GM18861 (cell line): ENCODE data around the gene ARCN1.

Experiments
- ATAC-seq: cut with Tn5 transposase; IDR thresholded peaks from one replicate; pipeline ENCODE4 v1.9.1; 2021; ENCODE audit not compliant: unreplicated experiment

The ARCN1 gene

DNA sequence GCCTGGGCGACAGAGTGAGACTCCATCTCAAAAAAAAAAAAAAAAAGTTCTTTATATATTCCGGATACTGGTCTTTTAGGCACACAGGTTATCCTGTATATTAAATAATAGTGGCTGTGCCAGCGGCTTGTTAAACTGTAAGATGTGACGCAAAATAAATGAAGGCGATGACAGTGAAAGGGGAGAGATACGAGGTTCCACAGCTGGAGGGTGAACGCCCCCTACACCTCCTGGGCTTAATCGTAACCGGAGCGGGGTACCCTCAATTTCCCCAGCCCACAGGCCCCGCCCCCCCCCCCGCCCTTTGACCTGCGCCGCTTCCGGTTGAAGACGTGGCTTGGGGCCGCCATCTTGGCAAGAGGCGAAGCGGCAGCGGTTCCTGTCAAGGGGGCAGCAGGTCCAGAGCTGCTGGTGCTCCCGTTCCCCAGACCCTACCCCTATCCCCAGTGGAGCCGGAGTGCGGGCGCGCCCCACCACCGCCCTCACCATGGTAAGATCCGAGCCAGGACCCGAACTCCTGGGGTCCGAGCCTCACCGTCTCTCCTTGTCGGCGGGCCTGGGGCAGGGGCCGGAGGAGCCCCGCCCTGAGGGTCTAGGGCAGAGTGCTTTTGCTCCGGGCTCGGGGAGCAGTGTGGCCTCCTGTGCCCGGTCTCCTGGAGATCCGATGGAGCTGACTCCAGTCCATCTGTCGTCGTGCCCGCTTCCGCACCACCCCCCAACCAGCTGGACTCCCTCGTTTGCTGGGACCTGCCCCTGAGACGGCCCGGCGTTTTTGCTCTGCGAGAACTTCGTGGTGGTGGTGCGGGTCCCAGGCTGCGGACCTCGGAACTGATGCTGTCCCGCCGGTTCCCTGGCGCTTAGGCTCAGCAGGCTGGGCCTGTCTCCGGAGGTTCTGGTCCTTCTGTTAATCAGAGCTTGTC is at the start of gene ARCN1:
ARCN1 (plus strand) TSS at position 349 of the 920 bp plus-strand sequence; CDS start at position 488, 139 bp downstream.
- peak; percentile 52 for ATAC-seq

DNA sequence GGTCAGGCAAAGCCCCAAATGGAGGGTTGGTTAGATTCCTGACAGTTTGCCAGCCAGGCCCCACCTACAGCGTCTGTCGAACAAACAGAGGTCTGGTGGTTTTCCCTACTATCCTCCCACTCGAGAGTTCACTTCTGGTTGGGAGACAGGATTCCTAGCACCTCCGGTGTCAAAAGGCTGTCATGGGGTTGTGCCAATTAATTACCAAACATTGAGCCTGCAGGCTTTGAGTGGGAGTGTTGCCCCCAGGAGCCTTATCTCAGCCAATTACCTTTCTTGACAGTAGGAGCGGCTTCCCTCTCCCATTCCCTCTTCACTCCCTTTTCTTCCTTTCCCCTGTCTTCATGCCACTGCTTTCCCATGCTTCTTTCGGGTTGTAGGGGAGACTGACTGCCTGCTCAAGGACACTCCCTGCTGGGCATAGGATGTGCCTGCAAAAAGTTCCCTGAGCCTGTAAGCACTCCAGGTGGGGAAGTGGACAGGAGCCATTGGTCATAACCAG is 49.6 kb upstream of the ARCN1 start:
- no peak for ATAC-seq

DNA sequence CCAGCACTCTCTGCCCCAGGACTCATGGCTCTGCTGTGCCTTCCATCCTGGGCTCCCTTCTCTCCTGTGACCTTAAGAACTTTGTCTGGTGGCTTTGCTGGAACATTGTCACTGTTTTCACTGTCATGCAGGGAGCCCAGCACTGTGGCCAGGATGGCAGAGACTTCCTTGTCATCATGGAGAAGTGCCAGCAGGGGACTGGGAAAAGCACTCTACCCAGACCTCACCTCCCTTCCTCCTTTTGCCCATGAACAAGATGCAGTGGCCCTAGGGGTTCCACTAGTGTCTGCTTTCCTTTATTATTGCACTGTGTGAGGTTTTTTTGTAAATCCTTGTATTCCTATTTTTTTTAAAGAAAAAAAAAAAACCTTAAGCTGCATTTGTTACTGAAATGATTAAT is 47.9 kb upstream of the ARCN1 start:
- ATAC-seq = no peak

DNA sequence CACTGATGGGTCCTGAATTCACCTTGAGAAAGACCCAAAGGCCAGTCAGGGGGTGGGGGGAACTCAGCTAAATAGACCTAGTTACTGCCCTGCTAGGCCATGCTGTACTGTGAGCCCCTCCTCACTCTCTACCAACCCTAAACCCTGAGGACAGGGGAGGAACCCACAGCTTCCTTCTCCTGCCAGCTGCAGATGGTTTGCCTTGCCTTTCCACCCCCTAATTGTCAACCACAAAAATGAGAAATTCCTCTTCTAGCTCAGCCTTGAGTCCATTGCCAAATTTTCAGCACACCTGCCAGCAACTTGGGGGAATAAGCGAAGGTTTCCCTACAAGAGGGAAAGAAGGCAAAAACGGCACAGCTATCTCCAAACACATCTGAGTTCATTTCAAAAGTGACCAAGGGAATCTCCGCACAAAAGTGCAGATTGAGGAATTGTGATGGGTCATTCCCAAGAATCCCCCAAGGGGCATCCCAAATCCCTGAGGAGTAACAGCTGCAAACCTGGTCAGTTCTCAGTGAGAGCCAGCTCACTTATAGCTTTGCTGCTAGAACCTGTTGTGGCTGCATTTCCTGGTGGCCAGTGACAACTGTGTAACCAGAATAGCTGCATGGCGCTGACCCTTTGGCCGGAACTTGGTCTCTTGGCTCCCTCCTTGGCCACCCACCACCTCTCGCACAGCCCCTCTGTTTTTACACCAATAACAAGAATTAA is 47.3 kb upstream of the ARCN1 start:
- no peak for ATAC-seq

DNA sequence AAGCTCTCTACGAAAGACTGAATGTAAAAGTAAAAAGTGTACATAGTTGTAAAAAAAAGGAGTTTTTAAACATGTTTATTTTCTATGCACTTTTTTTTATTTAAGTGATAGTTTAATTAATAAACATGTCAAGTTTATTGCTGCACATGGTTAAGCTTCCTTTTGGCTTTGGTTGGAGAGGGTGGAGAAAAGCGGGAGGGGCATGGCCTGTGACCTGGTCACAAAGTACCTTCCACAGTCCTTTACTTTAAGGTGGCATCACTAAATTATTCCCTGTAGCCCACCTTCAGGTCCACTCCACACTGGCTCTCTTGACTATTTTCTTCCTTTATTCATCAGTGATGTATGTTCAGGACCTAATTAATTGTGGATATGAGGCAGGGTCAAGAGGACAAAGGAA is 45.5 kb upstream of the ARCN1 start:
- ATAC-seq = no peak

DNA sequence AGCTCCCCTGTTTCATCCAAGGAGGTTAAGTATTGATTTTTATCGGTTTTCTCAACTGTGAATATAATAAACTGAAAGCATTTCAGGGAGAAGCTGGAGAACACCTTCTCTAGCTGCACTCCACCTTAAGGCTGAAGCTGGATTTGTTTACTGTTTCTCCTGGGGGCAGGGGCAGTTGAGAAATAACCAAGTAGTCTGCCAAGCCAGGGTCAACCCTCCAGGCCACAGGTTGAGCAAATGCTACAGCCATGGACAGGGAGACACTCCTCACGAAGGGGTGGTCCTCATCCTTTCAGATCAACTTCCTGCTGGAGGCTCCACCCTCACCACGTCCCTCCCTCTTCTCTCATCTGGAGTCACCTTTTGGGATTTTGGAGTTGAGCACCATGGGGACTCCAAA is 45.1 kb upstream of the ARCN1 start, which contains the start of gene TTC36:
TTC36 (plus strand) TSS at position 366 of the 400 bp plus-strand sequence; CDS start at position 387, 21 bp downstream.
- no peak for ATAC-seq

DNA sequence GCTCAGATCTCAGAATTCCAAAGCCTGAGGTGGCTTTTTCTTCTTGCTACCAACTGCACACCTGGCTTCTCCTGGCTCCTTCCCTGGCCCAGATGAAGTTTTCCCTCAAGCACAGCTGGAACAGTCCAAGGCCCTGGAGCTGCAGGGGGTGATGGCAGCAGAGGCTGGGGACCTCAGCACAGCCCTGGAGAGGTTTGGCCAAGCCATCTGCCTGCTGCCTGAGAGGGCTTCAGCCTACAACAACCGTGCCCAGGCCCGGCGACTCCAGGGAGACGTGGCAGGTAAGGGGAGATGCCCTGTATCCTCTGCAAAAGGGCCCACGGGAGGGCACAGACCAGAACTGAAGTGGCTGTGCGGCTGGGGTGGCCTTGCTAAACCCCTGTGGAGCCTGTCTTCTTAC is 43.7 kb upstream of the ARCN1 start:
- no peak for ATAC-seq

DNA sequence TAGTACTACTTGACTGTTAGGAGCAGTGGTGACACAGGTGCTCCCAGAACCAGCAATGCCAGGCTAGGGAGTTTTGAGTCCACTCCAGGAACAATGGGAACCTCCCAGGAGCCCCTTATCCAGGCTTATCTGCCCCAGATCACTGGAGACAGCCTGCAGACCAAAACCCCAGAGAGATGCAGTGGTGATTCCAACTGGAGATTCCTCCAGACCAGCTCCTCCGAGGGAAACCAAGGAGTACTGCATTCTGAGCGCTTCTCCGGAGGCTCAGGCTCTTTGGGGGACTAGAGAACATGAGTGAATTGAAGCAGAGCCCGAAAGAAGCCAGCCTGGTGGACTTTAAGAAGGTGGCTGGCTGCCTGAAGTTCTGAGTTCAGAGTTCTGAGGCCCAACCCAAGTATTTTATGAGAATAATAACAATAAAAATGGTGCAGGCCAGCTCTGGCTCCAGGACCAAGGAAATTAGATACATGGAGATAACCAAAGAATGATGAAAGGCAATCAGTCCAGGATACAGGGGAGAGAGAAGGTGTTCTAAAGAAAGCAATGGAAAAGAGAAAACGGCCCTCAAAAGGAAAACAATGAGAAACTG is 42.5 kb upstream of the ARCN1 start:
- ATAC-seq = no peak

DNA sequence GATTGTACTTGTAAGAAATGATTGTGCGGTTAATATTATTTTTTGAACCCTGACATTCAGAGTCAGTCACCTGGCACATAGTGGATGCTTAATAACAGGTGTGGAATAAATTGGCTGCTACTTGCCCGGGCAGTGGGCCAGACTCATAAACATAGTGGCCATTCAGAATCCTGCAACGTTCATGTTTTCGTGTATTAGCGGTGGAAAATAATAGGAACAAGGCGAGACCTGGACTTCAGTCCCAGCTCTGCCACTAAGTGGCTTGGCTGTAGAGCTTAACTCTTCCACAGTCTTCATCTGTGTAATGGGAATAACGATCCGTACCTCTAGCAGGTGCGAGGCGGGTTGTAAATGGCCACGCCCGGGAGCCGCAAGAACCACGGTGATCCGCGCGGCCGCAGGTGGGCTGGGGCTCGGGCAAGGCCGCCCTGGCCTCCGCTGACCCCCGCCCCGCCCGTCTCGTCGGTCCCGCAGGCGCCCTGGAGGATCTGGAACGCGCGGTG is 42.0 kb upstream of the ARCN1 start:
- no peak for ATAC-seq

DNA sequence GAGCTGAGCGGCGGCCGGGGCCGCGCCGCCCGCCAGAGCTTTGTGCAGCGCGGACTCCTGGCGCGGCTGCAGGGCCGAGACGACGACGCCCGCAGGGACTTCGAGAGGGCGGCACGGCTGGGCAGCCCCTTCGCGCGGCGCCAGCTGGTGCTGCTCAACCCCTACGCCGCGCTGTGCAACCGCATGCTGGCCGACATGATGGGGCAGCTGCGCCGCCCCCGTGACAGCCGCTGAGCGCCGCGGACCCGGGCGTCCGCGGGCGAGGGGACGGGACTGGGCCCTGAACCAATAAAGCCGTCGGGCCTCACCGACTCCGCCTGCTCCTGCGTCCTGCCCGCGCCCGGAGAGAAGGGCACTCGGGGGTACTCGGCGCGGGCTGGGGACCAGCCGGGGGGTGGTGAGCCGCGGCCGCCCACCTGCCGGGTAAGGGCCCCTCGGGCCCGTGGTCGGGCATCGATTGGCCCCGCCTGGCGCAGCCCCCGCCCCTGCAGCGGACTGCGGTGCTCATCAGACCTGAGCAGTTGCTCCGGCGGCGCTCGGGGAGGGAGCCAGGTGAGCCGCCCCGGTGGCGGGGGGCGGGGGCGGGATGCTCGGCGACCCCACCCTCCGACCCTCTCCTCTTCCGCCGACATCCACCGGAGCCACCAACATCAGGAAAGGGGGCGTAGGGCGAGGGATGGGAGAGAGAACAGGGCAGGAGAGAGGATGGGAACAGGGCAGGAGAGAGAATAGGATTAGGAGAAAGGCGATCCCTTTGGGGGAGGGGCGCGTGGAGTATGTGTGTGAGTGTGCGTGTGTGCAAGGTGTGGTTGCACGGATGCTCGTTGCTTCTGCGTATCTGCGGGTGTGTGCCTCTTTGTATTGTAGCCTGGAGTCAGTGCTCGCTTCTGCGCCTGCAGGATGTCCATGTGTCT is 41.3 kb upstream of the ARCN1 start, which contains the start of gene TMEM25:
TMEM25 (plus strand) TSS at position 510 of the 914 bp plus-strand sequence. CDS start 610 bp downstream, outside the sequence.
- no peak for ATAC-seq

DNA sequence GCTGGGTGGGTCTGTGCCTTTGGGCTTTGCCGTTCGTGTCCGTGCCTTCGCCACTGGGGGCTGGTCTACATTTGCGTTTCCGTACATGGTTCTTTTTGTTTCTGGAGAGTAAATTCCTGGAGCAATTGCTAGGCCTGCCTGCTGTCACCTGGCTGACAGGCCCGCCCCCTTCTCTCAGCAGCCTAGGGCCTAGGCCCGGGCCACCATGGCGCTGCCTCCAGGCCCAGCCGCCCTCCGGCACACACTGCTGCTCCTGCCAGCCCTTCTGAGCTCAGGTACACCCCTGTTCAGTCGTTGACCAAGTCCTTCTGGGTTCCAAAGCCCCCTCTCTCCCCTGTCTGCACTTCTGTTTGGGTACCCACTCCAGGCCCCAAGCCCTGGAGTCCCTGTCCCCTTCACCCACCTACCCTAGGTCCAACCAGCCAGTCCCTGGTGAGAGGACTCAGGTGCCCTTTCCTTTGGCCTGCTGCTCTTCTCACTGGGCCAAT is 40.6 kb upstream of the ARCN1 start:
- no peak for ATAC-seq

DNA sequence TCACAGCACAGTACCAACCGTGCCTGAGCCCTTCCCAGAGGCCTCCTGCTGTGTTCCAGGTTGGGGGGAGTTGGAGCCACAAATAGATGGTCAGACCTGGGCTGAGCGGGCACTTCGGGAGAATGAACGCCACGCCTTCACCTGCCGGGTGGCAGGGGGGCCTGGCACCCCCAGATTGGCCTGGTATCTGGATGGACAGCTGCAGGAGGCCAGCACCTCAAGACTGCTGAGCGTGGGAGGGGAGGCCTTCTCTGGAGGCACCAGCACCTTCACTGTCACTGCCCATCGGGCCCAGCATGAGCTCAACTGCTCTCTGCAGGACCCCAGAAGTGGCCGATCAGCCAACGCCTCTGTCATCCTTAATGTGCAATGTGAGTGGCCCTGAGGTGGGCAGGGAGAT is 40.1 kb upstream of the ARCN1 start:
- no peak for ATAC-seq

DNA sequence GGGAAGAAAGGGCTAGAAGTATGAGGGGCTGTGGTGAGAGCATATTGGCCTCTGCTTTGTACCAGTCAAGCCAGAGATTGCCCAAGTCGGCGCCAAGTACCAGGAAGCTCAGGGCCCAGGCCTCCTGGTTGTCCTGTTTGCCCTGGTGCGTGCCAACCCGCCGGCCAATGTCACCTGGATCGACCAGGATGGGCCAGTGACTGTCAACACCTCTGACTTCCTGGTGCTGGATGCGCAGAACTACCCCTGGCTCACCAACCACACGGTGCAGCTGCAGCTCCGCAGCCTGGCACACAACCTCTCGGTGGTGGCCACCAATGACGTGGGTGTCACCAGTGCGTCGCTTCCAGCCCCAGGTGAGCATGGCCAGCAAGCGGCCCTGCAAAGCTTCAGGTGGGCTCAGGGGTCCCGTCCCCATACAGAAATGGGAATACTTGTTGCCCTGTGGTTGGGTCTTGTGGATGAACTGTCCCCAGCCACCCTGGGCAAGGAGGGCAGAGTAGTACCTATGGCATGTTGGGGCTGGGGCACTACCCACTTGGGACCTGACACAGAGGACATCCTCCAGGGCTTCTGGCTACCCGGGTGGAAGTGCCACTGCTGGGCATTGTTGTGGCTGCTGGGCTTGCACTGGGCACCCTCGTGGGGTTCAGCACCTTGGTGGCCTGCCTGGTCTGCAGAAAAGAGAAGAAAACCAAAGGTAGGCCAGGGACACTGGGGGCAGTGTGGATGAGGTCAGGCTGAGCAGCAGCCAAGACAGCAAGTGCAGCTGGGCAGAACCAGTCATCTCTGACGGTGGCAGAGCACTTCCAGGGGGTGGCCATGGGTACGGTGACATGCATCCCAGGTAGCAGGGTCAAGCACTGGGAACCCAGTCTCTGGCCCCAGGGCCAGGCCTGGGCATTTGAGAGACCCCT is 39.1 kb upstream of the ARCN1 start:
- no peak for ATAC-seq

DNA sequence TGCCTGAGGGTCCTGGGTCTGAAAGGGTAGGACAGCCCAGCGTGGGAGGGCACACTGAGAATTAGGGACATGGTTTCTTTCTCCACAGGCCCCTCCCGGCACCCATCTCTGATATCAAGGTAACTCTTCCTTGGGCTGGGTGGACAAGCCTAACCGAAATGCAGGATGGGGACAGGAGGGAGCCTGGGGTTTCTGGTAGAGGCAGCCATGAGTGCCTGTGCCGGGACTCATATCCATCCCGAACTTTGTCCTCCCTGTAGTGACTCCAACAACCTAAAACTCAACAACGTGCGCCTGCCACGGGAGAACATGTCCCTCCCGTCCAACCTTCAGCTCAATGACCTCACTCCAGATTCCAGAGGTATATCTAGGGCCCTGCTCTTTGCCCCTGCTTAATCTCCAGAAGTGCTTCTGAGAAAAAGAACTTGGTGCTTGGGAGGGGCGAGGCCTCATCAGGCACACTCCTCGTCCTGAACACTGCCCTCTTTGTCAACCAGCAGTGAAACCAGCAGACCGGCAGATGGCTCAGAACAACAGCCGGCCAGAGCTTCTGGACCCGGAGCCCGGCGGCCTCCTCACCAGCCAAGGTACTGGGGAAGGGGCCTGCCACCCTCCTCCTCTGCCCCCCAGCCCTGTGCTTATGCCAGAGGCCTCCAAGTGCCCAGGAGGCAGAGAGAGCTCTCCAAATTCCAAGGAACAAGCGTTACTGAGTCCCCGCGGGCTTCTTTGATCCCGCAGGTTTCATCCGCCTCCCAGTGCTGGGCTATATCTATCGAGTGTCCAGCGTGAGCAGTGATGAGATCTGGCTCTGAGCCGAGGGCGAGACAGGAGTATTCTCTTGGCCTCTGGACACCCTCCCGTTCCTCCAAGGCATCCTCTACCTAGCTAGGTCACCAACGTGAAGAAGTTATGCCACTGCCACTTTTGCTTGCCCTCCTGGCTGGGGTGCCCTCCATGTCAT is 38.2 kb upstream of the ARCN1 start:
- no peak for ATAC-seq

DNA sequence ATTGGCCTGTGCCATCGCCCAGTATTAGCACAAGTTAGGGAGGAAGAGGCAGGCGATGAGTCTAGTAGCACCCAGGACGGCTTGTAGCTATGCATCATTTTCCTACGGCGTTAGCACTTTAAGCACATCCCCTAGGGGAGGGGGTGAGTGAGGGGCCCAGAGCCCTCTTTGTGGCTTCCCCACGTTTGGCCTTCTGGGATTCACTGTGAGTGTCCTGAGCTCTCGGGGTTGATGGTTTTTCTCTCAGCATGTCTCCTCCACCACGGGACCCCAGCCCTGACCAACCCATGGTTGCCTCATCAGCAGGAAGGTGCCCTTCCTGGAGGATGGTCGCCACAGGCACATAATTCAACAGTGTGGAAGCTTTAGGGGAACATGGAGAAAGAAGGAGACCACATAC is 36.9 kb upstream of the ARCN1 start:
- ATAC-seq = no peak

DNA sequence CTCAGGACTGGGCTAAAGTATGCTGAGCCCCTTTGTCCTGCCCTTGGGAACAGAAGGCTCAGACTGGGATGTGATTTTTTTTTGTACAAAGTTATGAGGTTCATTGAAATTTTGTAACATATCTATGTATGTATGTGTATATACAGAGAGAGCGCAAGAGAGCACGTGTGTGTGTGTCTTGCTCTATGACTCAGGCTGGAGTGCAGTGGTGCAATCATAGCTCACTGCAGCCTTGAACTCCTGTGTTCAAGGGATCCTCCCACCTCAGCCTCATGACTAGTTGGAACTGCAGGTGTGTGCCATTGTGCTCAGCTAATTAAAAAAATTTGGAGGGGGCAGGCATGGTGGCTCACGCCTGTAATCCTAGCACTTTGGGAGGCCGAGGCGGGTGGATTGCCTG is 35.5 kb upstream of the ARCN1 start:
- no peak for ATAC-seq

DNA sequence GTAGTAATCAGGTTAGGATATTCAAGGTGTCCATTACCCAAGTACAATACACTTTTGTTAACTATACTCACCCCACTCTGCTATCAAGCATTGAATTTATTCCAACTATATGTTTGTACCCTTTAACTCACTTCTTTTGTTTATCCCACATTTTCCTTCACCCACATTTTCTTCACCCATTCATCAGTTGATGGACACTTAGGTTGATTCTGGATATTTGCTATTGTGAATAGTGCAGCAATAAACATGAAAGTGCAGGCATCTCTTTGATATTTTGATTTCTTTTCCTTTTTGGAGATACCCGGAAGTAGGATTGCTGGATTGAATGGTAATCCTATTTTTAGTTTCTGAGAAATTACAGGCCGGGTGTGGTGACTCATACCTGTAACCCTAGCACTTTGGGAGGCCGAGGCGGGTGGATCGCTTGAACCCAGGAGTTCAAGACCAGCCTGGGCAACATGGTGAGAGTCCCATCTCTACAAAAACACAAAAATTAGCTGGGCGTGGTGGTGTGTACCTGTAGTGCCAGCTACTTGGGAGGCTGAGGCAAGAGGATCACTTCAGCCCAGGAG is 34.7 kb upstream of the ARCN1 start:
- ATAC-seq = no peak
